Measurements from ENCODE around the gene CDH11.

The CDH11 gene

DNA sequence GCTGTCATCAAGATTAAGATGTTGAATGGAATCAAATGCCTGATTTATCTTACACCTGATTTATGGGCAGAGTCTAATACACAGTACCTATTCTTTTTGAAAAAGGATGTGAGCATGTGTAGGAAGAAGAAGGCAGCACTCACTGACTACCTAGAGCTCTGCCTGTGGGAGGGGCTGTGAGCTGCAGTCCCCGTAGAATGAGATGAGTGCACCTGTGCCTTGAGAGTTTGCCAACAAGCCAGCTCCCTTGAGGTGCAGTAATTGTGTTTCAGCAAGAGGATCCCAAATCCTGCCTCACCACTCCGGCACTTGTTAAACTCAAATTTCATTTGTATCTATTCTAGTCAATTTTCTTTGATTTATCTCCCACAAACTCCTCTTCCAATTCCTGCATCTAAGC is 46.0 kb downstream of the CDH11 start:
- Histone ChIP-seq H2AFZ (ENCODE audit: low read length) (no peak overlapping the region), H3K9me3 (replicated peaks; ENCODE audit: insufficient read depth, low read length) (no peaks in the 10 kb centered on the region), H3K4me2 (ENCODE audit: low read depth, low read length) (no peak overlapping the region), H3K36me3 (replicated peaks; ENCODE audit: insufficient read depth, low read length) (no peaks in the 10 kb centered on the region), H4K20me1 (ENCODE audit: insufficient read depth, low read length) (no peaks in the 10 kb centered on the region), H3K79me2 (ENCODE audit: low read length) (no peaks in the 10 kb centered on the region), H3K9ac (ENCODE audit: low read length) (no peak overlapping the region), H3K4me3 (ENCODE audit: low read length) (no peak overlapping the region), H3F3A (ENCODE audit: insufficient read depth, low read length) (no peaks in the 10 kb centered on the region), H3K27me3 (replicated peaks; ENCODE audit: insufficient read depth, low read length) (no peaks in the 10 kb centered on the region), H3K27ac (ENCODE audit: low read length) (no peak overlapping the region), H3K9me2 (replicated peaks; ENCODE audit: insufficient read depth, low read length) (no peaks in the 10 kb centered on the region), H3K4me1 (ENCODE audit: low read length) (no peaks in the 10 kb centered on the region)
- no peak for DNase-seq
- TF ChIP-seq, protein P1, sequence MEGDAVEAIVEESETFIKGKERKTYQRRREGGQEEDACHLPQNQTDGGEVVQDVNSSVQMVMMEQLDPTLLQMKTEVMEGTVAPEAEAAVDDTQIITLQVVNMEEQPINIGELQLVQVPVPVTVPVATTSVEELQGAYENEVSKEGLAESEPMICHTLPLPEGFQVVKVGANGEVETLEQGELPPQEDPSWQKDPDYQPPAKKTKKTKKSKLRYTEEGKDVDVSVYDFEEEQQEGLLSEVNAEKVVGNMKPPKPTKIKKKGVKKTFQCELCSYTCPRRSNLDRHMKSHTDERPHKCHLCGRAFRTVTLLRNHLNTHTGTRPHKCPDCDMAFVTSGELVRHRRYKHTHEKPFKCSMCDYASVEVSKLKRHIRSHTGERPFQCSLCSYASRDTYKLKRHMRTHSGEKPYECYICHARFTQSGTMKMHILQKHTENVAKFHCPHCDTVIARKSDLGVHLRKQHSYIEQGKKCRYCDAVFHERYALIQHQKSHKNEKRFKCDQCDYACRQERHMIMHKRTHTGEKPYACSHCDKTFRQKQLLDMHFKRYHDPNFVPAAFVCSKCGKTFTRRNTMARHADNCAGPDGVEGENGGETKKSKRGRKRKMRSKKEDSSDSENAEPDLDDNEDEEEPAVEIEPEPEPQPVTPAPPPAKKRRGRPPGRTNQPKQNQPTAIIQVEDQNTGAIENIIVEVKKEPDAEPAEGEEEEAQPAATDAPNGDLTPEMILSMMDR (IDR thresholded peaks at IDR 0.05; ENCODE audit: low read length) = no peak
- no peak for TF ChIP-seq EZH2 (optimal IDR thresholded peaks at IDR 0.05; ENCODE audit: low read depth, low read length)
- no peak for TF ChIP-seq EZH2phosphoT487 (IDR thresholded peaks at IDR 0.05; ENCODE audit: low read length)

DNA sequence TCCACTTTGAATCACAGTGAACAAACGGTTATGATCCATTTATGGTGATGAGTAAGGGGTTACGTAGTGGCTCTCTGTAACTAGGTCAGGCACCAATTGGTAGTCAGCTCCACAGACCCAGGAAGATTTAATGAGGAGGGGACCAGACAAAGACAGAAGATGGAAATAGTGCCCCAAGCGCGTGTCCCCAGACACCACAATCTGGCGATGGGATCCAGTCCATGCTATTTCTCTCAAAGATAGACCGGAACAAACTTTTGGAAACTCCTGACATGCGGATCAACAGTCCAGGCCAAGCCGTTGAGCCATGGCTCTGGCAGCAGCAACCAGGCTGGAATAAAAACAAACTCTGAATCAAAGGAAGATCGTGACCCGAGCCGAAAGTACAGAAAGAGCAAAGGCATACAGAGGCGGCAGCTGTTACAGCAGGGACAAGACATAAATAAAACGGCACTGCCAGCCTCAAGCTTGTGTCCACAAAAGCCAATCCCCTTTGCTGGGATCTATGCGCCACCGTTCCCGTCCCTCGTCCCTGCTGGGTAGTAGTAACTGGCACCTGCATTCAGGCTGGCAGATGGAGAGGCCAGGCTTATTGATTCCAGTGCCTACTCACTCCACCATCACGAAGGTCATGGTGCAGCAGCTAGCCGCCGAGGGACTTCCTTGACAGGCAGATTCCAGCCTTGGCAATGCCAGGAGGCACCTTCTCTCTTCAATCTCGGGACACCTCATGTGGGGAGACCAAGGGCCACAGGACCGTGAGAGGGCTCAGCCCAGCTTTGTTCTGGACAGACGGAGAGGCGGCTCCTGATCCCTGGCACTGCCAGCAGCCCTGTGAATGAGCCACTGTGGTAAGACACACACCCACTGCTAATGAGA is 50.2 kb downstream of the CDH11 start:
- Histone ChIP-seq H3F3A (ENCODE audit: insufficient read depth, low read length) (no peaks in the 10 kb centered on the region), H3K9ac (ENCODE audit: low read length) (no peak overlapping the region), H3K79me2 (ENCODE audit: low read length) (no peaks in the 10 kb centered on the region), H3K4me3 (ENCODE audit: low read length) (no peak overlapping the region), H3K4me2 (ENCODE audit: low read depth, low read length) (no peak overlapping the region), H3K9me3 (replicated peaks; ENCODE audit: insufficient read depth, low read length) (no peaks in the 10 kb centered on the region), H3K4me1 (ENCODE audit: low read length) (no peaks in the 10 kb centered on the region), H2AFZ (ENCODE audit: low read length) (no peak overlapping the region), H3K27me3 (replicated peaks; ENCODE audit: insufficient read depth, low read length) (no peaks in the 10 kb centered on the region), H3K9me2 (replicated peaks; ENCODE audit: insufficient read depth, low read length) (no peaks in the 10 kb centered on the region), H3K36me3 (replicated peaks; ENCODE audit: insufficient read depth, low read length) (no peaks in the 10 kb centered on the region), H4K20me1 (ENCODE audit: insufficient read depth, low read length) (no peaks in the 10 kb centered on the region), H3K27ac (ENCODE audit: low read length) (no peak overlapping the region)
- DNase-seq = no peak
- no peak for TF ChIP-seq EZH2 (optimal IDR thresholded peaks at IDR 0.05; ENCODE audit: low read depth, low read length)
- no peak for TF ChIP-seq EZH2phosphoT487 (IDR thresholded peaks at IDR 0.05; ENCODE audit: low read length)
- TF ChIP-seq, protein P1 (IDR thresholded peaks at IDR 0.05; ENCODE audit: low read length) = no peak

DNA sequence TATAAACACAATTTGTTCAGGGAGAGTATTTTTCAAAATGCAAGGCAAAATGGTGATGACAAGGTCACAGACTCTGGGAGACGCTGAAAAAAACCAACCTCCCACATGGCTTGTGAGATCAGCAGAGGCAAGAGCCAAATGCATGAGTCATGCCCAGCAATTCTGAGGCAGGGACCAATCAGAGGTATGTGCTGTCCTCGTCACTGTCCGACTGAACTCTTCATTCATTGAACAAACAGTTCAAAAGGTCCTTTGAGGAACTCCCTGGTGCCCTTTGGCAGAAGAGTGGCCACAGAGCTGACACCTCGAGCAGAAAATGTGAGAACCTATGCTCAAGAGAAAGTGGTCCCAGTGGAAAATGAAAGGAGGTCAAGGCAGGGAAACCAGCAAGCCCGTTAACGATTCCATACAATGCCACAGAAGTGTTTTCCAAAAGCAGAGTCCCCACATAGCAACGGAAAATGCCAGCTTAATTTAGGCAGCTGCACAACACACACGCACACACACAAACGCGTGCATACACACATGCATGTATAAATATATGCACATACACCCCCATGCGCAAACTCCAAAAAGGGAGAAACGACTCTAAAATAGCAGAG is 50.9 kb downstream of the CDH11 start:
- Histone ChIP-seq H3K9ac (ENCODE audit: low read length) (no peak overlapping the region), H3K9me3 (replicated peaks; ENCODE audit: insufficient read depth, low read length) (no peaks in the 10 kb centered on the region), H2AFZ (ENCODE audit: low read length) (no peak overlapping the region), H3K79me2 (ENCODE audit: low read length) (no peaks in the 10 kb centered on the region), H3K27me3 (replicated peaks; ENCODE audit: insufficient read depth, low read length) (no peaks in the 10 kb centered on the region), H3K27ac (ENCODE audit: low read length) (no peak overlapping the region), H3K4me3 (ENCODE audit: low read length) (no peak overlapping the region), H3K4me1 (ENCODE audit: low read length) (no peaks in the 10 kb centered on the region), H3K9me2 (replicated peaks; ENCODE audit: insufficient read depth, low read length) (no peaks in the 10 kb centered on the region), H3F3A (ENCODE audit: insufficient read depth, low read length) (no peaks in the 10 kb centered on the region), H3K36me3 (replicated peaks; ENCODE audit: insufficient read depth, low read length) (no peaks in the 10 kb centered on the region), H4K20me1 (ENCODE audit: insufficient read depth, low read length) (no peaks in the 10 kb centered on the region), H3K4me2 (ENCODE audit: low read depth, low read length) (no peak overlapping the region)
- TF ChIP-seq EZH2 (optimal IDR thresholded peaks at IDR 0.05; ENCODE audit: low read depth, low read length) (no peak), EZH2phosphoT487 (IDR thresholded peaks at IDR 0.05; ENCODE audit: low read length) (no peak)
- TF ChIP-seq, protein P1 (IDR thresholded peaks at IDR 0.05; ENCODE audit: low read length) = no peak
- DNase-seq = no peak
